ENCODE results near the gene MLYCD.

The MLYCD gene

GRCh38 chr16:83899978-83900377 lies 1.1 kb downstream of the MLYCD start:
- no peak for DNase-seq

DNA sequence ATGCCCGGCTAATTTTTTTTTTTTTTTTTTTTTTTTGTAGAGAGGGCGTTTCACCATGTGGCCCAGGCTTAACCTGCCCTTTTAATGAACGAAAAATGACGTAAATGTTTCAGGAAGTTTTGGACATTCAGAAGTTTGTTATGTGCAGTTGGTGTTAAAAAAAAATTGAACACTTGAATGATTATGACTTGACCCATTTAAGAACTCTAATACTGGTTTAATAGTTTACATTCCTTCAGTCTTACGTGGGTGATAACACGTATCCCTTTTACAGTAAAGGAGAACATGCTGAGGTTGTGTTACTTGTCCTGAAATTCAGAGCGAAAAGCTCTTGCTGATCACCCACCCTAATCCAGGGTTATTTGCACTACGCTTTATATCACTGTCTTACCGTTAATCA lies 1.7 kb downstream of the MLYCD start:
- no peak for DNase-seq

DNA sequence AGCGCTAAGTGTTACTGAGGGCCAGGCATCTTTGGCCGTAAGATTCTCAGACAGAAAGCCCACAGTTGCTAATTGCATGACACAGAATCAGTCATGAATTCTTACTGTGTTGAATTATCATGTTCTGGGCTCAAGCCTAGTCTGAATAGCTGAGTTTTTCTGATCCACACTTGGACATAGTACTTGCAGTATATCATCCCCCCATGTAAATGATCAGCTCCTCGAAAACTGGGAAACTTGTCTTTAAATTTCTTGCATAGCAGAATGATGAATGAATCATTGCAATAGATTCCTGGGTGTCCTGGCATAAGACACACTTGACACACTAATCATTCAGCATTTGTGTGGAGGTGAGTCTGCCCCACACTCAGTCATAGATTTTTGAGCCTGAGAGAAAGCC lies 2.2 kb downstream of the MLYCD start:
- DNase-seq = no peak

- no peak for DNase-seq
Observed at GRCh38 chr16:83903751-83904150, 4.8 kb downstream of the MLYCD start.

DNA sequence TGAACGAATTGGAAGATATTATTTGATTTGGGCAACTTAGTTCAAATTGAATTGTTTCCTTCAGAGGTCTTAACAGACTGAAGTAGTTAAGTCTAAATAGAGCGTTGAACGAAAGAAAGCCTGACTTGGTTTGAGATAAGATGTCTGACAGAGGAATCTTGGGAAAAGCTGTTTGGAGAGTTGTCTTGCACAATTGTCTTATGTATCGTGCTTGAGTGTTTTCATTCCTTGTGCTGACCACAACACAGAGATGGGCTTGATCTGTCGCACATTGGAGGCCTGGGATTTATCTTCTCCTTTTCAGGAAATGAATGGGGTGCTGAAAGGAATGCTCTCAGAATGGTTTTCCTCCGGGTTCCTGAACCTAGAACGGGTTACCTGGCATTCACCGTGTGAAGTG lies 7.8 kb downstream of the MLYCD start:
- DNase-seq = no peak

DNA sequence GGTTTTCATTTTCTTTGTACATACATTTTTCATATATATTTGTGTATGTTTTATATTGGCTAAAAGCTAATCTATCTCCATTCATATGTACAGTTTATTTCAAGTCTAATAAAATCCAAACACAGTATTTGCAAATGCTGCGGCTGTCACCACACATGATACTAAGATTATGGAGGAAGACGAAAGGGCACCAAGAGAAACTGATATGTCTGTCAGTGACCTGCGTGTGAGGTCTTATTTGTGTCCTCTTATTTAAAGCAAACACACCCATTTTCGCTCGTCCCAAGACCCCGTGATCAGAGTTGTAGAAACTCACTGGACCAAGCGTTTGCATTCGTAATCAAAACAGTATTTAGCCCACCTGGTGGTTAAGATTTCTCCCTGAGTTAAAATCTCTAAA lies 8.2 kb downstream of the MLYCD start:
- DNase-seq = no peak

- no peak for DNase-seq
Observed at GRCh38 chr16:83907631-83908250, 8.8 kb downstream of the MLYCD start.

- no peak for DNase-seq
Observed at GRCh38 chr16:83908798-83909197, 9.9 kb downstream of the MLYCD start.

- DNase-seq = no peak
Observed at GRCh38 chr16:83911290-83911689, 12.4 kb downstream of the MLYCD start.

- DNase-seq = no peak
Observed at GRCh38 chr16:83912519-83913244, 13.8 kb downstream of the MLYCD start.

DNA sequence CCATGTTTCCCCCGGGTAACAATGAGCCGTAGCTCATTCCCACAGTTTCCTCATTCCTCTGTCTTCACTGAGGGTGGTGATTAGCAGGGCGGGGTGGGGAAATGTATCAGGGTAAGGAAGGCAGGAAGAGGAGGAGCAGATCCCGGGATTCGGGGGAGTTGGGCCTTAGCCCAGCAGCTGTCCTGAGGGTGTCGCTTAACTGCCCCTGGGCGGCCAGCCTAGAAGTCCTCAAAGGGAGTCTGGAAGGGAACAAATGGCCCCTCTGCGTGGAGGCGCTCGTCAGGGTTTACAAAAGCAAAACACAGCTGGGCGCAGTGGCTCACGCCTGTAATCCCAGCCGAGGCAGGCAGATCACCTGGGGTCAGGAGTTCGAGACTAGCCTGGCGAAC lies 14.3 kb downstream of the MLYCD start:
- DNase-seq = no peak

DNA sequence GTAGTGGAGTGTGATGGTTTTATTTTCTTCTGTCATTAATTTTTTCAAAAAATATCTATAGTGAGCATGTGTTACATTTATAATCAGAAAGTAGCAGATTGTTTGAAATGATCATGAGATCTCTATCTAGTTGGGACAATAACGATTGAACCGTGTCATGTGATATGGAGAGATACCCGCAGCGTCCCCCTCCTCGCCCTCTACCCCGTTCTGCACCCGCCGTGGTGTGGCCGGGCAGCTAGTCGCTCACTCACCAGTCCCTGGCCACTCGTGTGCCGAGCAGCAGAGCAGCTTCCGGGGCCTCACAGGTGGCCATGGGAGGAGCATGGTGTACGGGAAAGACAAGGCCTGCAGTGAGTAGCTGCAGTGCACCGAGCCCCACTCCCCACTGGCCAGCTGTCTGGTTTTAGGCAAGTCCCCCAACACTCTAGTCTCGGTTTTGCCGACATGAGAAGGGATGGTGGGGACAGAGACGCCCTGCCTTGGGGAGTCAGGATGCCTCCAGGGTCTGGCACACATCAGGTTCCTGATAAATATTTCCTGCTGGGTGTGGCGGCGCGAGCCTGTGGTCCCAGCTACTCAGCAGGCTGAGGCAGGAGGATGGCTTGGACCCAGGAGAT lies 15.3 kb downstream of the MLYCD start:
- DNase-seq = no peak

- no peak for DNase-seq
Observed at GRCh38 chr16:83915081-83915480, 16.2 kb downstream of the MLYCD start.

DNA sequence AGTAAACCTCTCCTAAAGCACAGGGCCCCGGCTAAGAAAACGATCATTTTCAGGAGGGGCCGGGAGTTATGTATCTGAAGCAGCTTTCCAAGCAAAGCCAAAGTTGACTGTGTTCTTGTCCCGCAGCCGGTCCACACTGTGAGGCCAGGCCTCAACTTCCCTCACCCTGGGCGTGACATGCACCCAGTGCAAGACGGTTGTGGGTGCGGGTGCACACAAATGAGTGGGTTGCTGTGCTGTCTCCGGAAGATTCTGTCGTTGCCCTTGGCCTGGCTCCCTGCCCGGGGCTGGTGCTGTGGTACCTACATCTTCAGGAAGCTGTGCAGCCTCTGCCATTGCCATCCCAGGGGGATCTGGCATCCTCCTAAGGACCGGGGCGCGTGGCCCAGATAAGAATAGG lies 16.6 kb downstream of the MLYCD start:
- no peak for DNase-seq

DNA sequence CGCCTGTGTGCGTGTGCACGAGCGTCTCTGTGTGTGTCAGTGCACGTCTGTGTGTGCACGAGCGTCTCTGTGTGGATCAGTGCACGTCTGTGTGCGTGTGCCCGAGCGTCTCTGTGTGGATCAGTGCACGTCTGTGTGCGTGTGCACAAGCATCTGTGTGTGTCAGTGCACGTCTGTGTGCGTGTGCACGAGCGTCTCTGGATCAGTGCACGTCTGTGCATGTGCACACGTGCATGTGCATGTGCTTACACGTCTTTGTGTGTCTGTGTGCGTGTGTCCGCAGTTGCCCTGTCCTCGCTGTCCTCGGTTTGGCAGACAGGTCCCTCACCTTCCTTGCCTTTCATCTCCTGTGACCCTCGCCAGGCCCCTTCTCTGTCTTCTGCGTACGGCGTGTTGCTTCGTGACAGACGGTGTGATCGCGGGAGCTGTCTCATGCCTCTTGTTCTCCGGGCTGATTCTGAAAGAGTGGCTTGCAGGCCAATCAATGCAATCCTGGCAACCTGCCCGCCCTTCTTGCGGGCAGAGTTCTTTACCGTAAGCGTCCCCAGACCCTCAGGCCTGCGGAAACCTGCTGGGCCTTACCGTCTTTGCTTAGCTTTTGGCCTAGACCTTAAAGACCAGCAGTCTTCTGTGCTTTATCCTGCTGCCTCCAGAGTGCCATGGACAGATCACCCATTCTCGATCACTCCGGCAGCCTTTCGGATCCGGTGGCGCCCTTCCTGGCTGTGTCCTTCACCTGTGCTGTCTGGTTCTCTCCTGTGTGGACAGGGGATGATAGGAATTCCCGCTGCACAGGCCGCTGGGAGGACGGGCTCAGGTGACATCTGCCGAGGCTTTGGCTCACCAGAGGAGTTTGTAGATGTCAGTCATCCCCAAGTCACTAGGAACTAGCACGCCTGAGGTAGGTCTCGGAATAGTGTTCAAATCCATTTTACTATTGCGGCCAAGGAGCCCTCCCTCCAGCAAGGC lies 18.5 kb downstream of the MLYCD start:
- DNase-seq = no peak

GRCh38 chr16:83920894-83921491 lies 22.1 kb downstream of the MLYCD start:
- no peak for DNase-seq

- no peak for DNase-seq
Observed at GRCh38 chr16:83923581-83924365, 24.9 kb downstream of the MLYCD start.

DNA sequence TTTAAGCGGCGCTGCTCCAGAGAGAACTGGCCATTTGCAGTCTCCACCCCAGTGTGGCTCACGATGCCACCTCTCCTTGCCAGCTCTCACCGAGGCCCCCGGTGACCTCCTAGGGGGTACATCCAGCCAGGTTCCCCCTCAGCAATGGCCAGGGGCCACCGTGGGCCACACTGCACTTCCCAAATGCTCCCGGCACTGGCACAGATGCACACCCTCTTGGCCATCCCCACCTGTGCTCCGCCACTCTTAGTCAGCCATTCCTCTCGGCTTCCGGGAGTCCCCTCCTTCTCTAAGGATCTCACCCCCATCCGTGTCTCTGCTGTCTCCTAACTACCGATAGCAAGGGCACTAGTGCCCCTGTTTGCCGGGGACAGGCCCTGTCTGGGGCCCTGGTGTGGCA lies 25.8 kb downstream of the MLYCD start:
- no peak for DNase-seq

DNA sequence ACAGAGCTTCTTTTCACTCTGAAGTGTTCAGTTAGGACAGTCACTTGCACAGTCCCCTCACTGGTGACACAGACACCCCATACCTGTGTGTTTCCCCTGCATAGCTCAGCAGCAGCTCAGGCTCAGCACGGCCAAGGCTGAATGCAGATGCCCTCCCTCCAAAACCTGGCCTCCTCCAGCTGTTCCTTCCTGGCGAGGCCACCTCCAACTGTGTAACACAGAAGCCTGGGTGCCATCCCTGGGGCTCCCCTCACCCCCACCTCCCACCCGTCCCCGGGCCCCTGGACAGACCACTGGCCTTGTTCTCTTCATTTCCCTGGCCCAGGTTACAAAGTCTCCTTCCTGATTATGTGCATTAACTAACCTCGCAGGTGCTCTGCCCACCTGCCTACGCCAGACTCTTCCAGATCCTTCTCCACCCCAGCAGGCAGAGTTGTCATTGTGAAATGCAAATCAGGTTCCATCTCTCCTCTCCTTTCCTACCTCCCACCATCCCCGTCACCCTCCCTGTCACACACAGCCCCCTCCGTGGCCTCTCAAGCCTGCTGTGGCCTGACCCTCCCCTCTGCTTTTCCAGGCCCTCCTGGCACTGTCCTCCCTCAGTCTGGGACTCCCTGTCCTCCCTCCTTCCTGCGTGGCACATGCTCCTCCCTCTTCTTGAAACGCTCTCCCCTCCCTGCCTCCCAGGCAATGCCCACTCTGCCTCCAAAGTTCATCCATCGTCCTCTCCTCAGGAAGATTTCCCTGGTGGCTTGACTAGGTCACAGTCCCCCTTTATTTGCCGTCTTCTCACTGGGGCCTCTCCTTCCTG lies 26.4 kb downstream of the MLYCD start:
- no peak for DNase-seq

GRCh38 chr16:83925957-83926725 lies 27.2 kb downstream of the MLYCD start:
- DNase-seq = no peak

All from activated CD8-positive, alpha-beta memory T cell treated with anti-CD3 and anti-CD28 coated beads for 24 hours (primary cell).